Measurements from ENCODE around the gene SLC30A2.
A peak's percentile ranks its signal among the peaks of the same experiment; 100 is the strongest.

SLC30A2 gene

DNA sequence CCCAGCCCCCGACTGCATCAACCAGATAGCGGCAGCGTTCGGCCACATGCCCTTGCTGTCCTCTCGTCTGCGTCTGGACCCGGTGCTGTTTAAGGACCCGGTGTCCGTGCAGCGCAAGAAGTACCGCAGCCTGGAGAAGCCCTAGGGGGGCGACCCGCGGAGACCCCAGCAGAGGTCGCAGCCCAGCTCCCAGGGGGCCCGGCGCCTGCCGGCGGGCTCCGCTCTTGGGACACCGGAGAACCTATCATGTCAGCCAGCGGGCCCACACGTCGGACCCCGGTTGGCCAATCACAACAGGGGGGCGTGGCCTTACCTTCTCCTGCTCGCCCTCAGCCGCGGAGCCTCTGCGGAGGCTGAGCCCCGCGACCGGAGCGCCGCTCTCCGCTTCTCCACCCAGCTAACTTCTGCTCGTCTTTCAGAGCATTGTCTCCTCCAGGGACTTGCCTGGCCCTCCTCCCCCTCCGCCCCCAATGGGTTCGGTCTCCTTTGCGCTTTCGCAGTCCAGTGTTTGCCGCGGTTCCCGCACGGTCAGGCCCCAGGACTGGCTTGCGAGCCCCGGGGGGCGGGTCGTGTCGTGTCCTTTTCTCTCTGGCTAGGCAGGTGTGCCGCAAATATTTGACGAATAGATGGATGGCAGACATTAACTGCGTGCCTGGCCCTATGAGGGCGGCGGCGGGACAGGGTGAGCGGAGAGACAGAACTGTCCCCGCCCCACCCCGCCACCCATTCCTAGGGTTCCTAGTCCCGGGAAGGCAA lies 10.5 kb downstream of the SLC30A2 start (continued):
- TF ChIP-seq, protein P1, sequence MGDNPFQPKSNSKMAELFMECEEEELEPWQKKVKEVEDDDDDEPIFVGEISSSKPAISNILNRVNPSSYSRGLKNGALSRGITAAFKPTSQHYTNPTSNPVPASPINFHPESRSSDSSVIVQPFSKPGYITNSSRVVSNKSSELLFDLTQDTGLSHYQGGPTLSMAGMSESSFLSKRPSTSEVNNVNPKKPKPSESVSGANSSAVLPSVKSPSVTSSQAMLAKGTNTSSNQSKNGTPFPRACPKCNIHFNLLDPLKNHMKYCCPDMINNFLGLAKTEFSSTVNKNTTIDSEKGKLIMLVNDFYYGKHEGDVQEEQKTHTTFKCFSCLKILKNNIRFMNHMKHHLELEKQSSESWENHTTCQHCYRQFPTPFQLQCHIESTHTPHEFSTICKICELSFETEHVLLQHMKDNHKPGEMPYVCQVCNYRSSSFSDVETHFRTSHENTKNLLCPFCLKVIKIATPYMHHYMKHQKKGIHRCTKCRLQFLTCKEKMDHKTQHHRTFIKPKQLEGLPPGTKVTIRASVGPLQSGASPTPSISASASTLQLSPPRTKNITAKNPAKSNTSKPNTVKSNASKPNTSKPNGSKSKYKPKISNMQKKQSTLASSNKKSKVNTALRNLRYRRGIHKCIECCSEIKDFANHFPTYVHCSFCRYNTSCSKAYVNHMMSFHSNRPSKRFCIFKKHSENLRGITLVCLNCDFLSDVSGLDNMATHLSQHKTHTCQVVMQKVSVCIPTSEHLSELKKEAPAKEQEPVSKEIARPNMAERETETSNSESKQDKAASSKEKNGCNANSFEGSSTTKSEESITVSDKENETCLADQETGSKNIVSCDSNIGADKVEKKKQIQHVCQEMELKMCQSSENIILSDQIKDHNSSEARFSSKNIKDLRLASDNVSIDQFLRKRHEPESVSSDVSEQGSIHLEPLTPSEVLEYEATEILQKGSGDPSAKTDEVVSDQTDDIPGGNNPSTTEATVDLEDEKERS (tag by site-specific recombination; IDR thresholded peaks at IDR 0.05) = no peak
- TF ChIP-seq OVOL3 (tag by site-specific recombination; IDR thresholded peaks at IDR 0.05) = no peak
- TF ChIP-seq SETDB1 (IDR thresholded peaks at IDR 0.05; ENCODE audit: insufficient read length, low read length) = no peak
- TF ChIP-seq ZNF23 (tag by site-specific recombination; IDR thresholded peaks at IDR 0.05; ENCODE audit: borderline replicate concordance) = no peak
- no peak for TF ChIP-seq TCF7L2 (IDR thresholded peaks at IDR 0.05; ENCODE audit: borderline replicate concordance, low read depth, low read length)
- TF ChIP-seq ZBTB48 (tag by site-specific recombination; IDR thresholded peaks at IDR 0.05) = no peak
- peak; percentile 33; the same call in 1 of the 2 replicates for TF ChIP-seq ZNF501 (tag by site-specific recombination; IDR thresholded peaks at IDR 0.05)
- TF ChIP-seq, protein P2, sequence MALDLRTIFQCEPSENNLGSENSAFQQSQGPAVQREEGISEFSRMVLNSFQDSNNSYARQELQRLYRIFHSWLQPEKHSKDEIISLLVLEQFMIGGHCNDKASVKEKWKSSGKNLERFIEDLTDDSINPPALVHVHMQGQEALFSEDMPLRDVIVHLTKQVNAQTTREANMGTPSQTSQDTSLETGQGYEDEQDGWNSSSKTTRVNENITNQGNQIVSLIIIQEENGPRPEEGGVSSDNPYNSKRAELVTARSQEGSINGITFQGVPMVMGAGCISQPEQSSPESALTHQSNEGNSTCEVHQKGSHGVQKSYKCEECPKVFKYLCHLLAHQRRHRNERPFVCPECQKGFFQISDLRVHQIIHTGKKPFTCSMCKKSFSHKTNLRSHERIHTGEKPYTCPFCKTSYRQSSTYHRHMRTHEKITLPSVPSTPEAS (tag by site-specific recombination; IDR thresholded peaks at IDR 0.05) = no peak
- TF ChIP-seq, protein P3, sequence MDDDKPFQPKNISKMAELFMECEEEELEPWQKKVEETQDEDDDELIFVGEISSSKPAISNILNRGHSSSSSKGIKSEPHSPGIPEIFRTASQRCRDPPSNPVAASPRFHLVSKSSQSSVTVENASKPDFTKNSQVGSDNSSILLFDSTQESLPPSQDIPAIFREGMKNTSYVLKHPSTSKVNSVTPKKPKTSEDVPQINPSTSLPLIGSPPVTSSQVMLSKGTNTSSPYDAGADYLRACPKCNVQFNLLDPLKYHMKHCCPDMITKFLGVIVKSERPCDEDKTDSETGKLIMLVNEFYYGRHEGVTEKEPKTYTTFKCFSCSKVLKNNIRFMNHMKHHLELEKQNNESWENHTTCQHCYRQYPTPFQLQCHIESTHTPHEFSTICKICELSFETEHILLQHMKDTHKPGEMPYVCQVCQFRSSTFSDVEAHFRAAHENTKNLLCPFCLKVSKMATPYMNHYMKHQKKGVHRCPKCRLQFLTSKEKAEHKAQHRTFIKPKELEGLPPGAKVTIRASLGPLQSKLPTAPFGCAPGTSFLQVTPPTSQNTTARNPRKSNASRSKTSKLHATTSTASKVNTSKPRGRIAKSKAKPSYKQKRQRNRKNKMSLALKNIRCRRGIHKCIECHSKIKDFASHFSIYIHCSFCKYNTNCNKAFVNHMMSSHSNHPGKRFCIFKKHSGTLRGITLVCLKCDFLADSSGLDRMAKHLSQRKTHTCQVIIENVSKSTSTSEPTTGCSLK (tag by site-specific recombination; IDR thresholded peaks at IDR 0.05) = no peak
- no peak for TF ChIP-seq ZNF426 (tag by site-specific recombination; IDR thresholded peaks at IDR 0.05)
- no peak for TF ChIP-seq ZNF521 (tag by site-specific recombination; IDR thresholded peaks at IDR 0.05)
- no peak for TF ChIP-seq ZNF654 (tag by site-specific recombination; IDR thresholded peaks at IDR 0.05; ENCODE audit: low read depth)
- no peak for TF ChIP-seq ZNF830 (tag by site-specific recombination; IDR thresholded peaks at IDR 0.05; ENCODE audit: low read depth)
- TF ChIP-seq, protein P4, sequence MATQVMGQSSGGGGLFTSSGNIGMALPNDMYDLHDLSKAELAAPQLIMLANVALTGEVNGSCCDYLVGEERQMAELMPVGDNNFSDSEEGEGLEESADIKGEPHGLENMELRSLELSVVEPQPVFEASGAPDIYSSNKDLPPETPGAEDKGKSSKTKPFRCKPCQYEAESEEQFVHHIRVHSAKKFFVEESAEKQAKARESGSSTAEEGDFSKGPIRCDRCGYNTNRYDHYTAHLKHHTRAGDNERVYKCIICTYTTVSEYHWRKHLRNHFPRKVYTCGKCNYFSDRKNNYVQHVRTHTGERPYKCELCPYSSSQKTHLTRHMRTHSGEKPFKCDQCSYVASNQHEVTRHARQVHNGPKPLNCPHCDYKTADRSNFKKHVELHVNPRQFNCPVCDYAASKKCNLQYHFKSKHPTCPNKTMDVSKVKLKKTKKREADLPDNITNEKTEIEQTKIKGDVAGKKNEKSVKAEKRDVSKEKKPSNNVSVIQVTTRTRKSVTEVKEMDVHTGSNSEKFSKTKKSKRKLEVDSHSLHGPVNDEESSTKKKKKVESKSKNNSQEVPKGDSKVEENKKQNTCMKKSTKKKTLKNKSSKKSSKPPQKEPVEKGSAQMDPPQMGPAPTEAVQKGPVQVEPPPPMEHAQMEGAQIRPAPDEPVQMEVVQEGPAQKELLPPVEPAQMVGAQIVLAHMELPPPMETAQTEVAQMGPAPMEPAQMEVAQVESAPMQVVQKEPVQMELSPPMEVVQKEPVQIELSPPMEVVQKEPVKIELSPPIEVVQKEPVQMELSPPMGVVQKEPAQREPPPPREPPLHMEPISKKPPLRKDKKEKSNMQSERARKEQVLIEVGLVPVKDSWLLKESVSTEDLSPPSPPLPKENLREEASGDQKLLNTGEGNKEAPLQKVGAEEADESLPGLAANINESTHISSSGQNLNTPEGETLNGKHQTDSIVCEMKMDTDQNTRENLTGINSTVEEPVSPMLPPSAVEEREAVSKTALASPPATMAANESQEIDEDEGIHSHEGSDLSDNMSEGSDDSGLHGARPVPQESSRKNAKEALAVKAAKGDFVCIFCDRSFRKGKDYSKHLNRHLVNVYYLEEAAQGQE (tag by site-specific recombination; IDR thresholded peaks at IDR 0.05) = no peak
- TF ChIP-seq, protein P5, sequence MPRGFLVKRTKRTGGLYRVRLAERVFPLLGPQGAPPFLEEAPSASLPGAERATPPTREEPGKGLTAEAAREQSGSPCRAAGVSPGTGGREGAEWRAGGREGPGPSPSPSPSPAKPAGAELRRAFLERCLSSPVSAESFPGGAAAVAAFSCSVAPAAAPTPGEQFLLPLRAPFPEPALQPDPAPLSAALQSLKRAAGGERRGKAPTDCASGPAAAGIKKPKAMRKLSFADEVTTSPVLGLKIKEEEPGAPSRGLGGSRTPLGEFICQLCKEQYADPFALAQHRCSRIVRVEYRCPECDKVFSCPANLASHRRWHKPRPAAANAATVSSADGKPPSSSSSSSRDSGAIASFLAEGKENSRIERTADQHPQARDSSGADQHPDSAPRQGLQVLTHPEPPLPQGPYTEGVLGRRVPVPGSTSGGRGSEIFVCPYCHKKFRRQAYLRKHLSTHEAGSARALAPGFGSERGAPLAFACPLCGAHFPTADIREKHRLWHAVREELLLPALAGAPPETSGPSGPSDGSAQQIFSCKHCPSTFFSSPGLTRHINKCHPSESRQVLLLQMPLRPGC (tag by site-specific recombination; IDR thresholded peaks at IDR 0.05) = peak; percentile 25; the same call in 1 of the 2 replicates
- no peak; the same call in 1 of the 2 replicates for TF ChIP-seq ZFHX2 (tag by site-specific recombination; conservative IDR thresholded peaks at IDR 0.05)
- TF ChIP-seq ZNF350 (tag by site-specific recombination; IDR thresholded peaks at IDR 0.05) = no peak
- 0 out of 2 replicates have a peak, but pooled peaks have one; percentile 30 for TF ChIP-seq ZNF660 (tag by site-specific recombination; IDR thresholded peaks at IDR 0.05)
- TF ChIP-seq YY1 (tag by site-specific recombination; IDR thresholded peaks at IDR 0.05) = no peak
- TF ChIP-seq, protein P6, sequence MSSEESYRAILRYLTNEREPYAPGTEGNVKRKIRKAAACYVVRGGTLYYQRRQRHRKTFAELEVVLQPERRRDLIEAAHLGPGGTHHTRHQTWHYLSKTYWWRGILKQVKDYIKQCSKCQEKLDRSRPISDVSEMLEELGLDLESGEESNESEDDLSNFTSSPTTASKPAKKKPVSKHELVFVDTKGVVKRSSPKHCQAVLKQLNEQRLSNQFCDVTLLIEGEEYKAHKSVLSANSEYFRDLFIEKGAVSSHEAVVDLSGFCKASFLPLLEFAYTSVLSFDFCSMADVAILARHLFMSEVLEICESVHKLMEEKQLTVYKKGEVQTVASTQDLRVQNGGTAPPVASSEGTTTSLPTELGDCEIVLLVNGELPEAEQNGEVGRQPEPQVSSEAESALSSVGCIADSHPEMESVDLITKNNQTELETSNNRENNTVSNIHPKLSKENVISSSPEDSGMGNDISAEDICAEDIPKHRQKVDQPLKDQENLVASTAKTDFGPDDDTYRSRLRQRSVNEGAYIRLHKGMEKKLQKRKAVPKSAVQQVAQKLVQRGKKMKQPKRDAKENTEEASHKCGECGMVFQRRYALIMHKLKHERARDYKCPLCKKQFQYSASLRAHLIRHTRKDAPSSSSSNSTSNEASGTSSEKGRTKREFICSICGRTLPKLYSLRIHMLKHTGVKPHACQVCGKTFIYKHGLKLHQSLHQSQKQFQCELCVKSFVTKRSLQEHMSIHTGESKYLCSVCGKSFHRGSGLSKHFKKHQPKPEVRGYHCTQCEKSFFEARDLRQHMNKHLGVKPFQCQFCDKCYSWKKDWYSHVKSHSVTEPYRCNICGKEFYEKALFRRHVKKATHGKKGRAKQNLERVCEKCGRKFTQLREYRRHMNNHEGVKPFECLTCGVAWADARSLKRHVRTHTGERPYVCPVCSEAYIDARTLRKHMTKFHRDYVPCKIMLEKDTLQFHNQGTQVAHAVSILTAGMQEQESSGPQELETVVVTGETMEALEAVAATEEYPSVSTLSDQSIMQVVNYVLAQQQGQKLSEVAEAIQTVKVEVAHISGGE (tag by site-specific recombination; conservative IDR thresholded peaks at IDR 0.05; ENCODE audit: low read depth) = no peak
- TF ChIP-seq ZEB2 (tag by site-specific recombination; IDR thresholded peaks at IDR 0.05) = peak; percentile 55; the same call in 1 of the 2 replicates
- TF ChIP-seq ZNF510 (tag by site-specific recombination; IDR thresholded peaks at IDR 0.05; ENCODE audit: insufficient replicate concordance) = no peak
- TF ChIP-seq ZSCAN16 (tag by site-specific recombination; IDR thresholded peaks at IDR 0.05) = no peak
